CD4-positive, alpha-beta T cell treated with Interleukin-21 for 1 hour (primary cell): ENCODE results near the gene GNRHR.
"Not testable (repeated sequence)": the region's sequence is repeated elsewhere in the genome, so short reads cannot be mapped to it uniquely, and the experiment has no call there.

Source experiments
- DNase-seq: peaks from one replicate; pipeline ENCODE4 v3.0.0-alpha.2; 2020

Gene GNRHR

GRCh38 chr4:67727124-67727850, 26.9 kb downstream of the GNRHR start:
- DNase-seq = no peak

GRCh38 chr4:67725981-67726380, 28.2 kb downstream of the GNRHR start:
- no peak for DNase-seq

GRCh38 chr4:67725132-67725531, 29.1 kb downstream of the GNRHR start:
- no peak for DNase-seq

- DNase-seq = no peak
Observed at GRCh38 chr4:67723949-67724348, 30.2 kb downstream of the GNRHR start.

- no peak for DNase-seq
Observed at GRCh38 chr4:67723341-67723740, 30.8 kb downstream of the GNRHR start.

GRCh38 chr4:67721770-67722597, 32.2 kb downstream of the GNRHR start:
- no peak for DNase-seq

- no peak for DNase-seq
Observed at GRCh38 chr4:67721315-67721769, 32.8 kb downstream of the GNRHR start.

GRCh38 chr4:67719953-67720617, 34.1 kb downstream of the GNRHR start:
- DNase-seq = no peak

- no peak for DNase-seq
Observed at GRCh38 chr4:67718848-67719247, 35.3 kb downstream of the GNRHR start.

GRCh38 chr4:67717586-67717985, 36.6 kb downstream of the GNRHR start:
- no peak for DNase-seq

GRCh38 chr4:67714955-67715354, 39.2 kb downstream of the GNRHR start:
- no peak for DNase-seq

GRCh38 chr4:67714248-67714583, 40.0 kb downstream of the GNRHR start:
- no peak for DNase-seq

- no peak for DNase-seq
Observed at GRCh38 chr4:67713529-67714247, 40.5 kb downstream of the GNRHR start.

GRCh38 chr4:67712650-67713528, 41.3 kb downstream of the GNRHR start:
- DNase-seq = no peak

- no peak for DNase-seq
Observed at GRCh38 chr4:67712000-67712625, 42.1 kb downstream of the GNRHR start.

GRCh38 chr4:67706682-67707081, 47.5 kb downstream of the GNRHR start:
- not testable (repeated sequence) for DNase-seq

- no peak for DNase-seq
Observed at GRCh38 chr4:67704843-67705242, 49.3 kb downstream of the GNRHR start.

GRCh38 chr4:67702166-67702565, 52.0 kb downstream of the GNRHR start:
- no peak for DNase-seq

GRCh38 chr4:67701517-67701850, 52.7 kb downstream of the GNRHR start:
- no peak for DNase-seq

GRCh38 chr4:67700738-67701516, 53.3 kb downstream of the GNRHR start, which contains the start of gene UBA6:
Gene UBA6, minus strand, starts transcription at chr4:67701155. Its CDS starts 36 bp downstream, at chr4:67701119.
- peak; percentile 94 for DNase-seq
